ENCODE measurements around the gene ARIH1.
"Not testable (repeated sequence)": the region's sequence is repeated elsewhere in the genome, so short reads cannot be mapped to it uniquely, and the experiment has no call there.

Gene ARIH1

GRCh38 chr15:72608084-72608483 lies 134.0 kb downstream of the ARIH1 start:
- DNase-seq (ENCODE audit: low read depth) = not testable (repeated sequence)

- no peak for DNase-seq (ENCODE audit: low read depth)
Observed at GRCh38 chr15:72609862-72610261, 135.7 kb downstream of the ARIH1 start.

GRCh38 chr15:72612324-72612723 lies 138.2 kb downstream of the ARIH1 start:
- not testable (repeated sequence) for DNase-seq (ENCODE audit: low read depth)

DNA sequence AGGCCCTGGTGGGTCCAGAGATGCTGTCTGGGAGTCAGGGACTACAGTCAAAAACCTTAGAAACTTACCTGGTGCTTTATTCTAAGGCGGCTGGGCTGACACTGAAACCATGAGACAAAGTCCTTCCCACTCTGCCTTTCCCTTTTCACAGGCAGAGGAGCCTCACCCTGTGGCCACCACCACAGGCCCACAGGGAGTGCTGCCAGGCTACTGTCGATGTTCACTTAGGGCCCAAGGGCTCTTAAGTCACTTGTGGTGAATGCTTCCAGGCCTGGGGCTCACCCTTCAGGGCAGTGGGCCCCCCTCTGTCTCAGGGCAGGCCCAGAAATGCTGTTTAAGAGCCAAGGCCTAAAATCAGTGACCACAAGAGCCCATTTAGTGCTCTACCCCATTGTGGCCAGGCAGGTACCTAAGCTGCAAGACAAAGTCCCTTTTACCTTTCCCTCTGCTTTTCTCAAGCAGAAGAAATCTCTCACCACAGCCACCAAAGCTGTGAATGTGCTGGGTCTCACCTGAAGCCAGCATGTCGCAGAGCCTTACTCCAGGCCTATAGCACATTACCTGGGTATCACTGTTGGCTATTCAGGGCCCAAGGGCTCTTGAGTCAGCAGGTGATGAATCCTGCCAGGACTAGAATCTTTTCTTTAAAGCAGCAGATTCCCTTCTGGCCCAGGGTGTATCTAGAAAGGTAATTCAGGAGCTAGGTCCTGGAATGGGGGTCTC lies 140.8 kb downstream of the ARIH1 start:
- DNase-seq (ENCODE audit: low read depth) = no peak

GRCh38 chr15:72615533-72616233 lies 141.6 kb downstream of the ARIH1 start:
- not testable (repeated sequence) for DNase-seq (ENCODE audit: low read depth)

DNA sequence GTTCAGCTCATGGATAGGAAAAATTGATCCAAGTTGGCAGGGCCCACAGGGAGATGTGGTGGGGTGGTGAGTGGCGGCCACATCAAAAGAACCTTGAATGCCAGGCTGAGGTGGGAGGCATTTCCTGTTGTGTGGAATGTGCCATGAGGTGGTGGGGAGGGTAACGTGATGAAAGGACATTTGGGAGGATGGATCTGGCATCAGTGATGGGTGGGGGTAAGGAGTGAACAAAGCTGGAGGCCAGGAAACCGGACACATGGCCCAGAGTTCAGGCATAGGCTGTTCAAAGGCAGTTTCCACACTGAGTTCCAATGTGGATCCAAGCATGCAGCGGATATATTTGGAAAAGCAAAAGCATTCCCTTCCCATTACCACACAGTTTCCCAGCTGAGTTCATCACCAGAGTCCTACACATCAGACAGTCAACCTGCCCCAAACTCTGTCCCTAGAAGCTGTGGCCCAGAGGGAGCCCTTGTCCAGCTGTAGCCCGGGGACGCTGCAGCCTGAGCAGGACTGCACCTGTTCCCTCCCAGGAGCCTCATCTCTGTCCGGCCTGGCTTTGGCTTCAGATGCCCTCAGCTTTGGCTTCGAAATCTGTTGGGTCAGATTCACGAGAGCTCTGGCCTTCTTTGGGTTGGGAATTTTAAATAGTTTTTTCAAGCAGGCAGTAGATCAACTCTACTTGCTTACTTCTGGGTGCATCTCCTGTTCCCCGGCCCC lies 142.5 kb downstream of the ARIH1 start:
- no peak for DNase-seq (ENCODE audit: low read depth)

DNA sequence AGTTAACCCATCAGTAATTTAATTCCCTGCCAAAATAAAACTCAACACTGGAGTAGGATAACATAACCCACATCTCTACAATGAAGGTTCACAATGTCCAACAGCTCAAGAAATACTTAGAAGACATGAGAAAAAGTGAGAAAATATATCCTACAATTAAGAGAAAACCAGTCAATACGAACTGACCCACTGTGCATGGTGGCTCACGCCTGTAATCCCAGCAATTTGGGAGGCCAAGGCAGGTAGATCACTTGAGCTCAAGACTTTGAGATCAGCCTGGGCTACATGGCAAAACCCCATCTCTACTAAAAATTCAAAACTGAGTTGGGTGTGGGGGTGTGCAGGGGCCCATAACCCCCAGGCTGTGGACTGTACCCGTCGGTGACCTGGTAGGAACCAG lies 149.7 kb downstream of the ARIH1 start:
- not testable (repeated sequence) for DNase-seq (ENCODE audit: low read depth)

- DNase-seq (ENCODE audit: low read depth) = not testable (repeated sequence)
Observed at GRCh38 chr15:72626153-72626552, 152.0 kb downstream of the ARIH1 start.

DNA sequence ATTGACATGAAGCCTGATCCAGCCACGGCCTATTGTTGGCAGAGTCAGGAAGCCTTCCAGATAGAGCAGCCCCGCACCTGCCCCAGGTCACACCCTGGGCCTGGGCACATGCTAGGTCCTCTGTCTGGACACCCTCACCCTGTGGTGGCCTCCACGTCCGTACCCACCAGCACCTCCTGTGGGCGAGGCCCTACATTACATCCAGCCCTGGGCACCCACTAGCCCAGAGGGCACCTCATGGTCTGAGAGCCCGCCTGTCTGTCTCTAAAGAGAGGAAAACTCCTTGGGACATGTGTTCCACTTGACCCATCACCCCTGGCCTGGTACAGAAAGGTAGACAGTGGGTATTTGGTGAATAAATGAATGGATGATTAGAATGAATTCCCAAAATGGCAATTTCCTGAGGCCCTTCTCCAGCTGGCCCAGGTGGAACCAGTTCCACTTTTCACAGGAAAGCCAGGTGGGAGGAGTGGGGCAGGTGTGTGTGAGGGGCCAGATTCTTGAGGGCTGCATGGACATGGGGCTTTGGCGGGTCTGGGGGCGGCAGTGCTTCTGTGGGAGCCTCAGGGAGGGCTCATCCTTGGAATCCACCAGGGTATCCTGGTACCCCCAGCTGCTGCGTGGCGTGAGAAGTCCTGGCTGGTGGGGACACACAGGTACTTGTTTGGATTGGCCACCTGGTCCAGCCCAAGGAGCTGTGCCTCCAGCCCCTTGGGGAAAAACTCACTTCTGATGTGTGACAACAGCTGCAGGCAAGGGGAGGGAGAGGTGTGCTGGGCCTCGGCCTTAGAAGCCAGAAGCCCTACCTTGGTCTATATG lies 154.3 kb downstream of the ARIH1 start:
- DNase-seq (ENCODE audit: low read depth) = not testable (repeated sequence)

- DNase-seq (ENCODE audit: low read depth) = not testable (repeated sequence)
Observed at GRCh38 chr15:72629068-72629570, 155.0 kb downstream of the ARIH1 start.

DNA sequence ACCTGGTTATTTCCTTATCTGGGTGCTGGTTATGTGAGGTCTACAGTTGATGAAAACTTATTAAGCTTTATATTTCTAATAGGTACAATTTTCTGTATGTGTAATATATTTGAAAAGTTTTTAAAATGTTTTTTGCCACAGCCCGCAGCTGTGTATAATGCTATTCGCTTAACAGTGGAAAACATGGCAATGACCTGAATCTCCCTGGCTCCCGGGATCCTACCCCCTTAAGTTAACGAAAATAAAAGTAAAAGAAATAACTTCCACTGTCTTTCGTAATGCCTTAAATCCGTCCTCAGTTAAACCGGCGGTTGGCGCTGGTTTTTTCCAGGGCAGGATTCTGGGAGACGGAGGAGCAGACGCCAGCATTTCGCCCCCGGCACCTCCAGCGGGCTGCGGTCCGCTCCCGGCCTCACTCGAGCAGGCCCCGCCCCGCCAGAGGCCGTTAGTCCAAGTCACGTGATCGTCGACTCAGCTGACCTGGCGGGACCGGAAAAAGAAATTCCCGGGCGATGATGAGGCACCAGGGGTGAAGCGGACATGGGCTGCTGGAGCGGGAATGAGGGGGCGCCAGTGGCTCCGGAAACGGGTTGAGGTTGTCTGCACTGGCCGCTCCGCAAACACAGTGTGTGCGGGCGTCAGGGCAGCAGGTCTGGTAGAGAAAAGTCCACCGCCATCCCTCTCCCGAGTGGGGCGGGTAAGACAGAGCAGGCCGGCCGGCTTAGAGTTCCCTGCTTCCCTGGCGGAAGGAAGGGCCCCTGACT lies 162.6 kb downstream of the ARIH1 start:
- peak; percentile 7 for DNase-seq (ENCODE audit: low read depth)

DNA sequence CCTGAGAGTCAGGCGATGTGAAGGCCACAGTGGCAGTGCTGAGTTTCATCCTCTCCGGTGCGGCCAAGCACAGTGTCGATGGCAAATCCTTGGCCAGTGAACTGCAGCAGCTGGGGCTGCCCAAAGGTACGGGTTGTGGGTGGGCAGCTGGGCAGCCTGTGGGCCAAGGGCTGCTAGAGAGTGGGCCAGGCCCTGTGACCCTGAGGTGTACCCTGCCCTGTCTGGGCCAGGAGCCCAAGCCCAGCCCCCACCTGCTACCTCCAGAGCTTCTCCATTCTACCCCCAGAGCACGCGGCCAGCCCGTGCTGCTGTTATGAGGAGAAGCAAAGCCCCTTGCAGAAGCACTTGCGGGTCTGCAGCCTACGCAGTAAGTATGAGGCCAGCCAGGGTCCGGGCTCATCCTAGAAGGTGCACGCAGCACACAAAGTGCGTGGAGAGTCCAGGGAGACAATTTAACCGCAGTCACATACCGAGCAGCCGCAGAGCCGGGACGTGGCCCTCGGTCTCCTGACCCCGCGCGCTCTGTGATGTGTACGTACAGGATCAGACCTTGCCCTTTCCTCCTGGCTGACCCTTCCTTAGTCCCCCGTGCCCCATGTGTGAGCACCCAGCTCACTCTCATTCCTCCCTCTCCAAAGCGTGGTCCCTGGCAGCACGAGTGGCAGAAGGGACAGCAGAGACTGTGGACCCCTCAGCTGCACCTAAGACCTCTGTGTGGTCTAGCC lies 165.8 kb downstream of the ARIH1 start:
- not testable (repeated sequence) for DNase-seq (ENCODE audit: low read depth)

GRCh38 chr15:72642271-72642670 lies 168.1 kb downstream of the ARIH1 start:
- DNase-seq (ENCODE audit: low read depth) = not testable (repeated sequence)

DNA sequence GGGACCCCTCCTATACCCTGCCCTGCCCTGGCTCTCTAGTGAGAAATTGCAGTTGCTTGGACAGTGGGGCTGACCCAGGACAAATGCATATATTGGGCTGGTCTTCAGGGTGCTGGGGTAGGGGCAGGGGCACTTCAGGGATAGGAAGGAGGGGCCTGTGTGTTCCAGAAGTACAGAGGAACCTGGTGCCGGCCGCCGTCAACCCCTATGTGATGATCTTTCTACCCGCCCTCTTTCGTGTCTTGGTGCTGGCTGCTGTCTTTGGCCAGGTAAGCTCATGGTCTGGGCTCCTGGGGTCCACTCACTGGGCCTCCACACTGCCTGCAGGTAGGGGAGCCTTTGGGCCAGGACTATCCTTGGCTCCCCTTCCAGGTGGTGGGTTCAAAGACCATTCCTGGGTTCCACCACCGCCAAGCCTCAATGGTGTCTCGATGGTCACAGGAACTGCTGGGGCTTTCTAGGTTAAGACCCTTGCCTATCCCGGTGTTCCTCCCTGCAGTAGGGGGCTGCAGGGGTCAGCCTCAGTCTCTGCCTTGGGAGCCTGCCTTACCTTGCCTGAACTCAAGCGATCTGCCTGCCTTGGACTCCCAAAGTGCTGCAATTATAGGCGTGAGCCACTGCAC lies 174.6 kb downstream of the ARIH1 start:
- not testable (repeated sequence) for DNase-seq (ENCODE audit: low read depth)

Data from stimulated activated CD8-positive, alpha-beta memory T cell treated with anti-CD3 and anti-CD28 coated beads, Interleukin-12 subunit alpha, Interleukin-12 subunit beta, amount 100 ng/mL, for 1 hour (primary cell).